ENCODE results near the gene NFIA.

The NFIA gene

GRCh38 chr1:61474269-61474817 lies 392.0 kb downstream of the NFIA start:
- TF ChIP-seq EZH2 (IDR thresholded peaks at IDR 0.05) (no peak), FOXP2 (optimal IDR thresholded peaks at IDR 0.05; ENCODE audit: control extremely low read depth, extremely low read length, insufficient read depth) (no peak), POLR2AphosphoS5 (IDR thresholded peaks at IDR 0.05; ENCODE audit: borderline replicate concordance, low read depth, low read length) (no peak)
- Histone ChIP-seq H3K27ac (no peak overlapping the region), H3K9me3 (ENCODE audit: low read depth, low read length) (no peaks in the 10 kb centered on the region), H3K9ac (ENCODE audit: insufficient read length) (no peak overlapping the region), H3K4me3 (no peak overlapping the region), H3K36me3 (ENCODE audit: insufficient read depth, low read length) (no peaks in the 10 kb centered on the region)
- DNase-seq (ENCODE audit: low read depth, low spot score) = no peak

GRCh38 chr1:61474963-61475362 lies 392.6 kb downstream of the NFIA start:
- no peak overlapping the region for H3K27ac ChIP-seq
- TF ChIP-seq POLR2AphosphoS5 (IDR thresholded peaks at IDR 0.05; ENCODE audit: borderline replicate concordance, low read depth, low read length) (no peak), FOXP2 (optimal IDR thresholded peaks at IDR 0.05; ENCODE audit: control extremely low read depth, extremely low read length, insufficient read depth) (no peak), EZH2 (IDR thresholded peaks at IDR 0.05) (no peak)
- no peak overlapping the region for H3K4me3 ChIP-seq
- DNase-seq (ENCODE audit: low read depth, low spot score) = no peak
- no peak overlapping the region for H3K9ac ChIP-seq (ENCODE audit: insufficient read length)
- H3K36me3 ChIP-seq (ENCODE audit: insufficient read depth, low read length) = no peaks in the 10 kb centered on the region
- H3K9me3 ChIP-seq (ENCODE audit: low read depth, low read length) = no peaks in the 10 kb centered on the region

DNA sequence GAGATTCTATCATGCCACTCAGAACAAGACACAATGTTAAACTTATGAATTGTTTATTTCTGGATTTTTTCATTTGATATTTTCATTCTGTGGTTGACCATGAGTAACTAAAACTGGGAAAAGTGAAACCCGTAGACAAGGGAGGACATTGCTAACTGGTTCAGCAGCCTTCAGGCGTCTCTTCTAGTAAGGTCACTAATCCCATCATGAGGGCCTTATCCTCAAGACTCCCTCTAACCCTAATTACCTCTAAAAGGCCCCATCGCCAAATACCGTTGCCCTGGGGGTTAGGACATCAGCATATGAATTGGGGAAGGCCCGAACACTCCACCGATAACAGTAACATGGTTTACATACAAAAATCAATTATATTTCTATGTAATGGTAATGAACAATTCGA lies 394.9 kb downstream of the NFIA start:
- H3K9me3 ChIP-seq (ENCODE audit: low read depth, low read length) = no peaks in the 10 kb centered on the region
- no peak for TF ChIP-seq EZH2 (IDR thresholded peaks at IDR 0.05)
- TF ChIP-seq FOXP2 (optimal IDR thresholded peaks at IDR 0.05; ENCODE audit: control extremely low read depth, extremely low read length, insufficient read depth) = no peak
- TF ChIP-seq POLR2AphosphoS5 (IDR thresholded peaks at IDR 0.05; ENCODE audit: borderline replicate concordance, low read depth, low read length) = no peak
- no peak overlapping the region for H3K9ac ChIP-seq (ENCODE audit: insufficient read length)
- no peak overlapping the region for H3K4me3 ChIP-seq
- no peak for DNase-seq (ENCODE audit: low read depth, low spot score)
- H3K27ac ChIP-seq = no peak overlapping the region
- H3K36me3 ChIP-seq (ENCODE audit: insufficient read depth, low read length) = no peaks in the 10 kb centered on the region

DNA sequence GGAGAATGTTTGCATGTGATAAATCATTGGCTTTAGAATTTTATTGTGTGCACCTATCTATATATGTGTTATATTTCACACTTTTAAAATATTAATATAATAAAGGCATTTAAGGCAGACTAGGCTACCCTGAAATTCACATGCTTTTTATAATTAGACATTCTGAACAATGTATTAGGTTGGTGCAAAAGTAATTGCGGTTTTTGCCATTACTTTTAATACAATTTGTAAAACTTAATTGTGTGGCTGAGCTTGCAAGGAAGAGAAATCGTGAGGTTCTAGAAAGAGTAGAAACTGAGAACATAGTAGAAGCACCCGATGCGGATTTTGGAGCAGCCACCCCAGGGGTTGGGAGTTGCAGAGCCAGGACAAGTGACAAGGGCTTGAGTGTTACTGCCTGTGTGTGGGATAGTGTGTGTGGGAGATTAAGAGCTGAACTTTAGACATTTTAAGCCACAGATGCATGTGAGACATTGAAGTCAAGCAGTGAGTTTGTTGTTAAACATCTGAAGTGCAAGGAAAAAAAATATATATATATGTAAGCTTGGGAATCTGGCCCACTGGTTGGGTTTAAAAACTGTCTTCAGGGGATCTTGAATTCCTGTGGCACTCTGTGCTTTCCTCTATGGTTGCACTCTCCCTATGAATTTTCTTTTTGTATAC lies 398.0 kb downstream of the NFIA start:
- no peak for TF ChIP-seq FOXP2 (optimal IDR thresholded peaks at IDR 0.05; ENCODE audit: control extremely low read depth, extremely low read length, insufficient read depth)
- no peak for TF ChIP-seq EZH2 (IDR thresholded peaks at IDR 0.05)
- TF ChIP-seq POLR2AphosphoS5 (IDR thresholded peaks at IDR 0.05; ENCODE audit: borderline replicate concordance, low read depth, low read length) = no peak
- H3K27ac ChIP-seq = no peak overlapping the region
- H3K9ac ChIP-seq (ENCODE audit: insufficient read length) = no peak overlapping the region
- DNase-seq (ENCODE audit: low read depth, low spot score) = no peak
- H3K9me3 ChIP-seq (ENCODE audit: low read depth, low read length) = no peaks in the 10 kb centered on the region
- no peak overlapping the region for H3K4me3 ChIP-seq
- no peaks in the 10 kb centered on the region for H3K36me3 ChIP-seq (ENCODE audit: insufficient read depth, low read length)

- Histone ChIP-seq H3K9me3 (ENCODE audit: low read depth, low read length) (no peaks in the 10 kb centered on the region), H3K9ac (ENCODE audit: insufficient read length) (no peak overlapping the region), H3K4me3 (no peak overlapping the region), H3K27ac (no peak overlapping the region), H3K36me3 (ENCODE audit: insufficient read depth, low read length) (no peaks in the 10 kb centered on the region)
- no peak for TF ChIP-seq POLR2AphosphoS5 (IDR thresholded peaks at IDR 0.05; ENCODE audit: borderline replicate concordance, low read depth, low read length)
- DNase-seq (ENCODE audit: low read depth, low spot score) = no peak
These were observed 399.0 kb downstream of the NFIA start for GRCh38 chr1:61481315-61481715.

DNA sequence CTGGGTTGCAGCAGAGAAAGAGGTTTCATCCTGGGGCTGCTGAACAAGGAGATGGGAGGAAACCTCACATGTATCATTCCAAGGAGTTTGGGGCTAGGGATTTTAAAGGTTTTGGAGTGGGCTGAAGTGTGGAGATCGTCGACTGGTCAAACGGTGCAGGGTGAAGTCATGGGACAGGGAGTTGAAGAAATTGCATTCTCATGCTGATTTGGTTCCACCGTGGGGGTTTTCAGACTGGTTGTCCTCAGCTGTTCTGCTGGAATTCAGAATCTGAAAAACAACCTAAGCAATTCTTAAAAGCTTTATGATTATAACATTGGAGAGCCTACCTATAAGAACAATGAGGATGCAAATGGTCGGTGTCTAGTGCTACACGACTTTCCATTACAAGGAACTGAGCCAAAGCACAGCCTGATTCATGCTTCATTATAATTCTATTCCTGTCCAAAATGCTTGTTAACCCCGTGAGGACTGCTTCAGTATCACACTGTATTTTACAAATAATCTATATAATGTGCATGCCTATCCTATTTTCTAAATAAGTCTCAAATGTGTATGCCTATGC lies 399.9 kb downstream of the NFIA start:
- no peak overlapping the region for H3K9ac ChIP-seq (ENCODE audit: insufficient read length)
- H3K36me3 ChIP-seq (ENCODE audit: insufficient read depth, low read length) = no peaks in the 10 kb centered on the region
- H3K4me3 ChIP-seq = no peak overlapping the region
- no peak for TF ChIP-seq EZH2 (IDR thresholded peaks at IDR 0.05)
- TF ChIP-seq FOXP2 (optimal IDR thresholded peaks at IDR 0.05; ENCODE audit: control extremely low read depth, extremely low read length, insufficient read depth) = no peak
- no peak for TF ChIP-seq POLR2AphosphoS5 (IDR thresholded peaks at IDR 0.05; ENCODE audit: borderline replicate concordance, low read depth, low read length)
- no peaks in the 10 kb centered on the region for H3K9me3 ChIP-seq (ENCODE audit: low read depth, low read length)
- DNase-seq (ENCODE audit: low read depth, low spot score) = no peak
- H3K27ac ChIP-seq = no peak overlapping the region

- H3K4me3 ChIP-seq = no peak overlapping the region
- no peak overlapping the region for H3K9ac ChIP-seq (ENCODE audit: insufficient read length)
- no peaks in the 10 kb centered on the region for H3K9me3 ChIP-seq (ENCODE audit: low read depth, low read length)
- no peak for DNase-seq (ENCODE audit: low read depth, low spot score)
- H3K27ac ChIP-seq = no peak overlapping the region
- TF ChIP-seq POLR2AphosphoS5 (IDR thresholded peaks at IDR 0.05; ENCODE audit: borderline replicate concordance, low read depth, low read length) = no peak
- no peak for TF ChIP-seq EZH2 (IDR thresholded peaks at IDR 0.05)
- TF ChIP-seq FOXP2 (optimal IDR thresholded peaks at IDR 0.05; ENCODE audit: control extremely low read depth, extremely low read length, insufficient read depth) = no peak
- H3K36me3 ChIP-seq (ENCODE audit: insufficient read depth, low read length) = no peaks in the 10 kb centered on the region
These were observed 404.6 kb downstream of the NFIA start for GRCh38 chr1:61486783-61487536.

- H3K4me3 ChIP-seq = no peak overlapping the region
- H3K27ac ChIP-seq = no peak overlapping the region
- no peak for DNase-seq (ENCODE audit: low read depth, low spot score)
- H3K9me3 ChIP-seq (ENCODE audit: low read depth, low read length) = no peaks in the 10 kb centered on the region
- H3K36me3 ChIP-seq (ENCODE audit: insufficient read depth, low read length) = no peaks in the 10 kb centered on the region
- H3K9ac ChIP-seq (ENCODE audit: insufficient read length) = no peak overlapping the region
- TF ChIP-seq POLR2AphosphoS5 (IDR thresholded peaks at IDR 0.05; ENCODE audit: borderline replicate concordance, low read depth, low read length) (no peak), EZH2 (IDR thresholded peaks at IDR 0.05) (no peak), FOXP2 (optimal IDR thresholded peaks at IDR 0.05; ENCODE audit: control extremely low read depth, extremely low read length, insufficient read depth) (no peak)
These were observed 405.4 kb downstream of the NFIA start for GRCh38 chr1:61487801-61488200.
